ENCODE results near the gene BAK1.
"Not testable (repeated sequence)": the region's sequence is repeated elsewhere in the genome, so short reads cannot be mapped to it uniquely, and the experiment has no call there.

Gene BAK1

DNA sequence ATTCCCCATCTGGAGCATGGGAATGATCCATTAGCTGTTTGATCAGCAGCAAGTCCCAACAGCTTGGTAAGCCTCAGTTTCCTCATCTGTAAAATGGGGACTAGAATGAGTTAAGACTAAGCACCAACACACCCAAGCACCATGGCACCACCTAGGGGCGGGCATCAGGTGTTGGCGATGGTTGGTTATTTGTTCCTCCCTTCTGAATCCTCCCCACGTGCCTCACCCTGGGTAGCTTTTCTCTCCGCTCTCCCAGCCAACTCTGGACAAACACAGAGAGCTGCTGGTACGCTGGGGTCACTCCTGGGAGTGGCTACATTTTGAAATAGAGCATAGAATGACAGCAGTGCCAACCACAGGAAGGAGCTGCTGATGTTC lies 27.7 kb upstream of the BAK1 start:
- DNase-seq (ENCODE audit: low read depth): no peak

- DNase-seq (ENCODE audit: low read depth): no peak
Observed at GRCh38 chr6:33607126-33607783, 27.2 kb upstream of the BAK1 start.

- DNase-seq (ENCODE audit: low read depth): no peak
Observed at GRCh38 chr6:33606642-33607041, 26.6 kb upstream of the BAK1 start.

- DNase-seq (ENCODE audit: low read depth): no peak
Observed at GRCh38 chr6:33604941-33605854, 25.1 kb upstream of the BAK1 start.

- no peak for DNase-seq (ENCODE audit: low read depth)
Observed at GRCh38 chr6:33602180-33602579, 22.1 kb upstream of the BAK1 start.

GRCh38 chr6:33600761-33601160 lies 20.7 kb upstream of the BAK1 start:
- no peak for DNase-seq (ENCODE audit: low read depth)

DNA sequence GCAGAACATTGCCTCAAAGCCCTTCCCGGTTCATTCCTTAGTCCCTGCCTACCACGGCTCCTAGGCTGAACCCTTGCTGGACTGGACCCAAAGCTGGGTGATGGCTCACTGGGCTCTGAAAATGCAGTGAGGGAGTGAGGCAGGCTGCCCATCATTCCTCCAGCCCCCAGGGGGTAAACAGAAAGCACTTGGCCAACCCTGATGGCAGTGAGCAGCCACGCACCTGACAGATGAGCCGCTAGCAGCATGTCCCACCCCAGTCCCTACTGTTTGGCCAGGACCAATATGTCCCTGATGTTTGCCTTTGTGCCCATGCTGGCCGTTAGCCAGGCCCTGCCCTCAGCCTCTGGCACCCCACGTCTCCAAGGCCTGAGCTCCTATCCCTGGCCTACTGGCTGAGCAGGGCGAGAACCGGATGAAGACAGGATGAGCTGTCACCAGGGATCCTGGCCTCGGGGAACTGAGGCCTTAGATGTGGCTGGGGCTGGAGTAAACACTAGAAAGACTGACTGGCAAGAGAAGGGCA lies 19.4 kb upstream of the BAK1 start:
- no peak for DNase-seq (ENCODE audit: low read depth)

DNA sequence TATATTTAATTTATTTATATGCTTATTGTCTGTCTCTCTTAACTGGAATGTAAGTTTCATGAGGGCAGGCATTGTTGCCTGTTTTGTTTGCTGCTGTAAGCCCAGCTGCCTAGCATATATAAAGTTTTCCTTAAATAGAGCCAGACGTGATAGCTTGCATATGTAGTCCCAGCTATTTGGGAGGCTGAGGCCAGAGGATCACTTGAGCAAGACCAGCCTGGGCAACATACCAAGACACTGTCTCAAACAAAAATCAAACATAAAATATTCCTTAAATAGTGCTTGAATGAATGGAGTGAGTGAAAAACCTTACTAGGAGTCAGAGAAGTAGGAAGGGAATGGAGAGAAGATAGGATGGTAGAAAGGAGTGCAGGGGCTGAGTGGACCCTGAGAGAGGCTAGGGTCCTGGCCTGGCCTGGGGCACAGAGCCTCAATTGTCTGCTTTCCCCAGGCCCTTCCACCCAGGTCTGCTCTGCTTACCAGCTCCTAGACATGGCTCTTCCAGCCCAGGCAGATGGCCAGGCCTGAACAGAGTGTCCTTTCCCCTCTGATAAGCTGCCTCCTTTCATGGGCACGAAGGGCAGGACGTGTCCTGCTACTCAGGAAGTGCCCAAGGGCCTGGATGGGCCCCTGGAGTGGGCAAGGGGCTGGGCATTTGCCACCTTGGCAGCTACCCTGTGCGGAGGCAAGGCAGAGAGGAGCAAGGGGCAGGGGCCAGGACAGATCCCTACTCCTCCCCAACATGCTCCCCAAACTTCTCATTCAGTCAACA lies 17.7 kb upstream of the BAK1 start:
- DNase-seq (ENCODE audit: low read depth): no peak

GRCh38 chr6:33596894-33597293 lies 16.8 kb upstream of the BAK1 start:
- not testable (repeated sequence) for DNase-seq (ENCODE audit: low read depth)

DNA sequence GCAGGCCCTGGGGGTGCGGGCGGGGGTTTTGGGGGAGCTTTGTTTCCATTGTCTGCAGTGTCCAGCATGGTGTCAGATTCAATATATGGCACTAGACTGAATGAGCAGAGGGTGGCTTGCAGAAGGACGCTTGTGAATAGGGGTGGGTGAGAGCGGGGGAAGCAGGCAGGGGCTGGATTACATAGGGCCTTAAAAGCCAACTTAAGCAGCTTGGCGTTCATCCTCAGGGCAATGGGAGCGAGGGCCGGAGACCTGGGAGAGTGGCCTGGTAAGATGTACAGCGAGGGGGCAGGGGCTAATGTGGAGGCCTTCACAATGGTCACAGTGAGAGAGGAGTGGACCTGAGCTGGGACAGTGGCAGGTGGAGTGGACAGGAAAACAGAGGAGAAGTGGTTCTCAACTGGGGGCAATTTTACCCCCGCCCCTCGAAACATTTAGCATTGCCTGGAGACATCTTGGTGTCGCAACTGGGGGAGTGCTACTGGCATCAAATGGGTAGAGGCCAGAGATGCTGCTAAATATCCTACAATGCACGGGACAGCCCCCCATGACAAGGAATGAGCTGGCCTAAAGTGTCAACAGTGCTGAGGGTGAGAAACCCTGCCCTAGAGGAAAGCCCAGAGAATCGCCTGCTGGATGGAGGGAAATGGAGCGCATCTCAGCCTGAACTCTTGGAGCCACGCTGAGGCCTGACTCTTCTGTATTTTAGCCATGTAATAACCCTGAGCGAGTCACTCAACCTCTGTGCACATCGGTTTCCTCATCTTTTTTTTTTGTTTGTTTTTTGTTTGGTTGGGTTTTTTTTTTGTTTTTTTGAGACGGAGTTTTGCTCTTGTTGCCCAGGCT lies 15.1 kb upstream of the BAK1 start:
- DNase-seq (ENCODE audit: low read depth): no peak

DNA sequence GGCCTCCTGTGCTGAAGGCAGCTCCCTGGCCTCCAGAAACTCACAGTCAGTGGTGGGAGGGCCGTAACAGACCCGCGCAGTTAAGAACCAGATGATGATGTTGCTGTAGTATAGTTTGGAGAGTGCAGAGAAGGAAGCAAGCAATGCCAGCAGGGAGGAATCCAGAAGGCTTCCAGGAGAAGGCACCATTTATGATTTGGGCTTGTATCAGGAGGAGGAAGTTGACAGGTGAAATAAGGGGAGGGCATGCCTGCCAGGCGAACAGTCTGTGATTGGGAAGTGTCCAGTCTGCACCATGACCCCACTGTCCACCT lies 13.3 kb upstream of the BAK1 start:
- no peak for DNase-seq (ENCODE audit: low read depth)

- DNase-seq (ENCODE audit: low read depth): no peak
Observed at GRCh38 chr6:33592595-33593413, 12.7 kb upstream of the BAK1 start.

GRCh38 chr6:33592280-33592594 lies 12.2 kb upstream of the BAK1 start:
- no peak for DNase-seq (ENCODE audit: low read depth)

DNA sequence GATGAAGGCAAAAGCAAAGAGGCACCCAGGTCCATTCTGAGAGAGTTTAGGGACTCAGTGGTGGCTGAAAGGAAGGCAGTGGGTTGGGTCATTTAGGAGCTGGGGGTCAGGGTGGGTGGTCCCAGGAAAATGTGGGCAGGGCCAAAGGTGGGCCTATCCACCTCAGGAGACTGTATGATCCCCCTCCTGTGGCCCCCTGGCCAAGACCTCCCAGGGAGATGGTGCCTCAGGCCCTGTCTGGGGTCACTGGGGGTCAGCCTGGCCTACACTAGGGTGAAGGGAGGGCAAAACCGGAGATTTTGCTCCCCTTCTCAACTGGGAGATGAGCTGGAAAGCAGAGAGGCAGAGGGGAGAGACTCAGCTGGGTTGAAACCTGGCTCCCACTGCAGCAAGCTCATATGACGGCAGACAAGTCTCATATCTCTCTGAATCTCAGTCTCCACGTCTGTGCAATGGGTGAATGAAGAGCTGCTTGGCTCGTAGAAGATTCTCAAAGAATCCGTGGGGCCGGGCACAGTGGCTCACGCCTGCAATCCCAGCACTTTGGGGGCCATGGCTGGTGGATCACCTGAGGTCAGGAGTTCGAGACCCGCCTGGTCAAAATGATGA lies 11.5 kb upstream of the BAK1 start:
- no peak for DNase-seq (ENCODE audit: low read depth)

DNA sequence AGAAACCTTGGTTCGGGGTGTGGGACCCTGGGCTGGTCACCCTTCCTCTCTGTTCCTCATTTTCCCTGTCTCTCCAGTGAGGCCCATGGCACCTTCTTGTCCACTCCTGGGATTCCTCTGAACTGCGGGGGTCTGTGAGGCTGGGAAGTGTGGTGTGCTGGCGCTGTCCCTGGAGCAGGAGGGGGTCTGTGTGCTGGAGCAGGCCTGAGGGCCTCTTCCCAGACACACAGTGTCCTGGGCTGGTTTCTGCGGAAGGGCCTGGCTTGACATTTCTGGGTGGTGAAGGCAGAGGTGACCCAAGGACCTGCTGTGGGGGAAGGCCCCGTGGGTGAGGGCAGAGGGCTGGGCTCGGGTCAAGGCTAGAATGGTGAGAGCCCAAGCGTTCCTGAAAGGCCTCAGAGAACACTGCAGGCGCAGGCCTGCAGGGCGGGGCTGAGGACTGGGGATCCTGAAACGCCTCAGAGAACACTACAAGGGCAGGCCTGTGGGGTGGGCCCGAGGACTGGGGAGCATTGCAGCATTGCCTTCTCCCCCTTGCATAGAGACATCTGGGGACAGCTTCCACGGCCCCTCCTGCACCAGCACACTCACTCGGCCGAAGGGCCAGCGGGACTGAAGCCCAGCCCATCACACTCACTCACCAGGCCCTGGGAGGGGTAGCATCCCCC lies 10.6 kb upstream of the BAK1 start:
- DNase-seq (ENCODE audit: low read depth): no peak

DNA sequence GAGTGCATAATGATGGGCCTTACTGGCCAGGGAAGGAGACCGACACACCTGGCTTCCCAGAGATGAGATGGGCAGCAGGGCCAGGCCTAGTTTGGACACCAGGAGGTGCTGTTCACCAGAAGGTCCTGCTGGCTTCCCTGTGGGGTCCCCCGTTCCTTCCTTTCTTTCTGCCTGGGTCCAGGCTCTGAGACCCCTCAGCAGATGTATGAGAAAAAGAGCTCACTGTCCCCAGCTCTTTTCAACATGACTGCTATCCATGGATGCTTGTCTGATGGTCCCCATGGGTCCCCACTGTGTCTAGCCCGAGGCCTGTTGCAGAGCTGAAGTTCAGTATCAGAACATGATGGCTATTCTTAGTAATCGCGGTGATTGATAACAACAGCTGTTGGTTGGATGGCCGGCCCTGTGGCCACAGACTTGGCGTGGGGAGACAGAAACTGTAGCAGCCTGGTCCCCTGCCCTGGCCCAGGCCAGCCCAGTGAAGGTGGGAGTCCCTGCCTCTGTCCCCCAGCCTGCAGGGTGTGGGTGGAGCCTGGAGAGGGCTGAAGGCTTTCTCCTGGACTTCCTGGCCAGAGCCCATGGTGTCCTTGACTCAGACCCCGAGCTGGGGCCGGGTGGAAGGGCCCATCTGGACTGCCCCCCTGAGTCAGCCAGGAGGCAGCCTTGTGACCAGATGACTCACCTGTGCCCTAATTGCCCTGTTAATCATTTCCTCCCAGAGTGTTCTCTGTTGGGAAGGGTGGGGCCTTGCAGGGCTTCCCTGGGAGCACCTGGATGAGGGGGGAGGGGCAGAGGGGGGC lies 9.9 kb upstream of the BAK1 start:
- DNase-seq (ENCODE audit: low read depth): no peak

- no peak for DNase-seq (ENCODE audit: low read depth)
Observed at GRCh38 chr6:33589392-33589730, 9.3 kb upstream of the BAK1 start.

GRCh38 chr6:33588894-33589293 lies 8.8 kb upstream of the BAK1 start:
- no peak for DNase-seq (ENCODE audit: low read depth)

DNA sequence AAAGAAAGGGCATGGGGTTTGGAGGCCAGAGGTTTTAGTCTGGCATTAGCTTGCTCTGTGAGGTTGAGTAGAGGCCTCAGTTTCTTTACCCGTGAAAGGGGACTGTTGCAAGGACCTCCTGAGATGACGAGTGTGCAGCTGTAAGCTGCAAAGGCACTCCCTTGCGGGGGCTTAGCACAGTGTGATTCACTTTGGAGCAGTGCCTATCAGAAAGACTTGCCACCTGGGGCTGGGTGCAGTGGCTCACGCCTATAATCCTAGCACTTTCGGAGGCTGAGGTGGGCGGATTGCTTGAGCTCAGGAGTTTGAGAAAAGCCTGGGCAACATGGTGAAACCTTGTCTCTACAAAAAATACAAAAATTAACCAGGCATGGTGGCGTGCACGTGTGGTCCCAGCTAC lies 7.5 kb upstream of the BAK1 start:
- no peak for DNase-seq (ENCODE audit: low read depth)

Data from non-pigmented ciliary epithelial cell (primary cell).